Ishikawa (cell line): ENCODE results near the gene OLFML2B.

Experiments used
- CEBPB ChIP-seq: IDR thresholded peaks from 2 replicates; pipeline ENCODE4 v1.6.1; 2012
- EGR1 ChIP-seq: IDR thresholded peaks from 2 replicates; pipeline ENCODE4 v1.6.1; 2012
- EP300 ChIP-seq: IDR thresholded peaks from 2 replicates; pipeline ENCODE4 v1.6.1; 2012; ENCODE audit warnings: borderline replicate concordance
- FOXM1 ChIP-seq: IDR thresholded peaks from 2 replicates; pipeline ENCODE4 v1.6.1; 2012; ENCODE audit warnings: low read depth, borderline replicate concordance
- MAX ChIP-seq: IDR thresholded peaks from 2 replicates; pipeline ENCODE4 v1.6.1; 2012
- RAD21 ChIP-seq: IDR thresholded peaks from 2 replicates; pipeline ENCODE4 v1.6.1; 2012; ENCODE audit warnings: low read depth
- TAF1 ChIP-seq: IDR thresholded peaks from 2 replicates; pipeline ENCODE4 v1.6.1; 2012; ENCODE audit warnings: low read depth, mild to moderate bottlenecking
- TCF12 ChIP-seq: IDR thresholded peaks from 2 replicates; pipeline ENCODE4 v1.6.1; 2012; ENCODE audit warnings: low read depth
- TEAD4 ChIP-seq: IDR thresholded peaks from 2 replicates; pipeline ENCODE4 v1.6.1; 2012
- USF1 ChIP-seq: IDR thresholded peaks from 2 replicates; pipeline ENCODE4 v1.6.1; 2012
- YY1 ChIP-seq: IDR thresholded peaks from 2 replicates; pipeline ENCODE4 v1.6.1; 2012; ENCODE audit warnings: low read depth
- ZBTB7A ChIP-seq: IDR thresholded peaks from 2 replicates; pipeline ENCODE4 v1.6.1; 2012; ENCODE audit warnings: low read depth
- TF ChIP-seq, protein P1 (sequence below): IDR thresholded peaks from 2 replicates; pipeline ENCODE4 v1.6.1; 2012; ENCODE audit warnings: low read depth, mild to moderate bottlenecking

- no peak for TF ChIP-seq YY1
- TF ChIP-seq TAF1, result no peak
- no peak for TF ChIP-seq EP300
- TF ChIP-seq CEBPB, result no peak
- TF ChIP-seq TEAD4, result no peak
- TF ChIP-seq, protein P1, sequence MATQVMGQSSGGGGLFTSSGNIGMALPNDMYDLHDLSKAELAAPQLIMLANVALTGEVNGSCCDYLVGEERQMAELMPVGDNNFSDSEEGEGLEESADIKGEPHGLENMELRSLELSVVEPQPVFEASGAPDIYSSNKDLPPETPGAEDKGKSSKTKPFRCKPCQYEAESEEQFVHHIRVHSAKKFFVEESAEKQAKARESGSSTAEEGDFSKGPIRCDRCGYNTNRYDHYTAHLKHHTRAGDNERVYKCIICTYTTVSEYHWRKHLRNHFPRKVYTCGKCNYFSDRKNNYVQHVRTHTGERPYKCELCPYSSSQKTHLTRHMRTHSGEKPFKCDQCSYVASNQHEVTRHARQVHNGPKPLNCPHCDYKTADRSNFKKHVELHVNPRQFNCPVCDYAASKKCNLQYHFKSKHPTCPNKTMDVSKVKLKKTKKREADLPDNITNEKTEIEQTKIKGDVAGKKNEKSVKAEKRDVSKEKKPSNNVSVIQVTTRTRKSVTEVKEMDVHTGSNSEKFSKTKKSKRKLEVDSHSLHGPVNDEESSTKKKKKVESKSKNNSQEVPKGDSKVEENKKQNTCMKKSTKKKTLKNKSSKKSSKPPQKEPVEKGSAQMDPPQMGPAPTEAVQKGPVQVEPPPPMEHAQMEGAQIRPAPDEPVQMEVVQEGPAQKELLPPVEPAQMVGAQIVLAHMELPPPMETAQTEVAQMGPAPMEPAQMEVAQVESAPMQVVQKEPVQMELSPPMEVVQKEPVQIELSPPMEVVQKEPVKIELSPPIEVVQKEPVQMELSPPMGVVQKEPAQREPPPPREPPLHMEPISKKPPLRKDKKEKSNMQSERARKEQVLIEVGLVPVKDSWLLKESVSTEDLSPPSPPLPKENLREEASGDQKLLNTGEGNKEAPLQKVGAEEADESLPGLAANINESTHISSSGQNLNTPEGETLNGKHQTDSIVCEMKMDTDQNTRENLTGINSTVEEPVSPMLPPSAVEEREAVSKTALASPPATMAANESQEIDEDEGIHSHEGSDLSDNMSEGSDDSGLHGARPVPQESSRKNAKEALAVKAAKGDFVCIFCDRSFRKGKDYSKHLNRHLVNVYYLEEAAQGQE, result no peak
- TF ChIP-seq USF1, result no peak
- TF ChIP-seq RAD21, result no peak
- no peak for TF ChIP-seq MAX
- TF ChIP-seq EGR1, result no peak
- no peak for TF ChIP-seq ZBTB7A
- TF ChIP-seq TCF12, result no peak
- no peak for TF ChIP-seq FOXM1
Observed at GRCh38 chr1:162072740-162073139, 49.1 kb upstream of the OLFML2B start.
